CD8-positive, alpha-beta memory T cell (primary cell): ENCODE data around the gene SCAND1. TPM values are rescaled to one million over a fixed set of nuclear protein-coding genes. Genes with fewer than 3 reads are reported as not detected.

Experiments used
- CTCF ChIA-PET: fragments of 350-600 bp; sonication (Branson Sonifier 250); formaldehyde crosslinking; loops from one replicate; lab custom pipeline; 2021; ENCODE audit warnings: antibody characterized with exemption; lab: Charles Lee
- POLR2A ChIA-PET: fragments of 350-600 bp; sonication (Branson Sonifier 250); formaldehyde crosslinking; loops from one replicate; lab custom pipeline; 2021; ENCODE audit warnings: antibody characterized with exemption; lab: Charles Lee
- DNase-seq, 5 donors: peaks; one replicate each; pipeline versions ENCODE4 v3.0.0 to v3.0.0-alpha.2; 2020 to 2022; ENCODE audit warnings: mixed read lengths in 1 of 5
- H3K27ac ChIP-seq: one replicate; pipeline ENCODE4 v1.7.0; 2013; ENCODE audit warnings: low read depth, mild to moderate bottlenecking, low read length, moderate library complexity
- H3K27me3 ChIP-seq: 2 replicates; pipeline ENCODE4 v1.7.0; 2013; ENCODE audit warnings: low read length, mild to moderate bottlenecking; ENCODE audit not compliant: insufficient read depth, poor library complexity, severe bottlenecking
- H3K36me3 ChIP-seq: 2 replicates; pipeline ENCODE4 v1.7.0; 2013; ENCODE audit warnings: mild to moderate bottlenecking, low read length, moderate library complexity; ENCODE audit not compliant: insufficient read depth
- H3K4me1 ChIP-seq: 2 replicates; pipeline ENCODE4 v1.7.0; 2013; ENCODE audit warnings: mild to moderate bottlenecking, low read length, moderate library complexity; ENCODE audit not compliant: insufficient read depth
- H3K4me3 ChIP-seq: 2 replicates; pipeline ENCODE4 v1.7.0; 2013; ENCODE audit warnings: mild to moderate bottlenecking, low read length
- H3K9me3 ChIP-seq: 2 replicates; pipeline ENCODE4 v1.7.0; 2013; ENCODE audit warnings: mild to moderate bottlenecking, low read length
- H3K27ac Mint-ChIP-seq, 8 donors: one replicate each; pipeline ENCODE4 v1.8.0; 2020 to 2021; ENCODE audit warnings: mixed read lengths in 8 of 8, mild to moderate bottlenecking in 6 of 8, inconsistent platforms in 3 of 8, moderate library complexity in 3 of 8
- H3K27me3 Mint-ChIP-seq, 2 donors: one replicate each; pipeline ENCODE4 v1.8.0; 2020 to 2021; ENCODE audit warnings: mixed read lengths in 2 of 2, mild to moderate bottlenecking in 1 of 2, moderate library complexity in 1 of 2
- H3K36me3 Mint-ChIP-seq, 3 donors: one replicate each; pipeline ENCODE4 v1.8.0; 2020 to 2021; ENCODE audit warnings: mixed read lengths in 3 of 3, inconsistent platforms in 1 of 3, mild to moderate bottlenecking in 1 of 3
- H3K4me1 Mint-ChIP-seq, 3 donors: one replicate each; pipeline ENCODE4 v1.8.0; 2020 to 2021; ENCODE audit warnings: mixed read lengths in 3 of 3, inconsistent platforms in 1 of 3, mild to moderate bottlenecking in 1 of 3
- H3K4me3 Mint-ChIP-seq, 7 donors: one replicate each; pipeline ENCODE4 v1.8.0; 2020 to 2021; ENCODE audit warnings: mixed read lengths in 7 of 7, mild to moderate bottlenecking in 6 of 7, moderate library complexity in 4 of 7, inconsistent platforms in 2 of 7
- H3K9me3 Mint-ChIP-seq, 5 donors: one replicate each; pipeline ENCODE4 v1.8.0; 2020 to 2022; ENCODE audit warnings: mixed read lengths in 5 of 5, mild to moderate bottlenecking in 3 of 5, moderate library complexity in 2 of 5, inconsistent platforms in 1 of 5
- polyA plus RNA-seq: library from polyadenylated mRNA; unstranded; fragments of 300-500 nt; fragmentation: Illumina TruSeq; gene quantifications from one replicate; pipeline ENCODE4 v1.2.3, GENCODE V29; 2021
- total RNA-seq, 2 experiments: library from RNA; stranded (reverse); gene quantifications; one replicate each; pipeline ENCODE4 v1.2.3, GENCODE V29; 2021

Gene SCAND1
- total and polyA plus RNA-seq, 3 experiments from 2014 or later, result 50.8 to 177 (median 55.8) TPM

DNA sequence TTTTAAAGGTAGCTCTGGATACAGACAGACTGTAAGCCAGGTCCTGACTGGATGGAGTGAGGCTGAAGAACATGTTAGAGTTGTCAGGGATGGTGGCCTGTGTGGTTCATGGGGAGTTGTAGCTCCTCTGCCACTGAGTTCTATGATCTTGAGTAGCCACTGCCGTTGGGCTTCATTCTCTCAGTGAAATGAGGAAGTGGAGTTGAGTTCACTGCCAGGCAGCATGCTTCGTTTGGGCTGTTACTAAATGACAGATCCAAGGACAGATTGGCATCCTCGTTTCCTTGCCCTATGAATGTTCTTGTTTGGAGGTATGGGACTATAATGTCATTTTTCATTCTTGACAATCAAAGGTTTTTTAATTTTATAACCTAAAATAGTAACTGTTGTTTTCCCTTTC lies 37.2 kb downstream of the SCAND1 start:
- Histone ChIP-seq H3K36me3 (peaks cover 45% of the 10 kb centered on the region), H3K4me1 (no peaks in the 10 kb centered on the region), H3K9me3 (no peaks in the 10 kb centered on the region), H3K4me3 (no peak overlapping the region), H3K27me3 (no peaks in the 10 kb centered on the region), H3K27ac (no peak overlapping the region)
- H3K4me3 Mint-ChIP-seq, result no peak overlapping the region
- no peak for DNase-seq
- ChIA-PET POLR2A (no interaction called here), CTCF (no interaction called here)
- peaks cover 0 to 4% (median 3%) of the 10 kb centered on the region in 3 donors for H3K4me1 Mint-ChIP-seq
- H3K27ac Mint-ChIP-seq, result peak overlapping the region in 1 of 8 donors; percentile 52
- peaks cover 9 to 87% (median 24%) of the 10 kb centered on the region in 3 donors for H3K36me3 Mint-ChIP-seq
- H3K9me3 Mint-ChIP-seq, result no peaks in the 10 kb centered on the region
- no peaks in the 10 kb centered on the region for H3K27me3 Mint-ChIP-seq

DNA sequence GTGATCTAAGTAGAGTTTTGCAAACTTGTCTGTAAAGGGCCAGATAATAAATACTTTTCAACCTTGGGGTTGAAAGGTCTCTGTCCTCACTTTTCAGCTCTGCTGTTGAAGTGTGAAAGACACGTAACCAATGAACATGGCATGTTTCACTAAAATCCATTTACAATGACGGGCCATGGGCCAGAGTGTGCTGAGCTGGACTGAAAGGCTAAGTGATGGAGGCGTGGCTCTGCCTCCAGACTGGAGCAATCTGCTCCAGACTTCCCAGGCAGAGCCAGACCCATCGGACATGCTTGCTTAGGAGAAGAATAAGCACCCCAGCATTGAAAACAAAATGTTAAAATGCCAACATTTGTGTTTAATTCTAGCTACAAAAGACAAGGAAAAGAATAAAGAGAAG lies 41.4 kb downstream of the SCAND1 start:
- Mint-ChIP-seq H3K9me3 (no peaks in the 10 kb centered on the region), H3K27ac (peak overlapping the region in 1 of 8 donors; percentile 43), H3K36me3 (peaks cover 9 to 78% (median 18%) of the 10 kb centered on the region in 3 donors), H3K4me3 (no peak overlapping the region), H3K27me3 (no peaks in the 10 kb centered on the region), H3K4me1 (peaks cover 13 to 25% (median 21%) of the 10 kb centered on the region in 3 donors)
- POLR2A ChIA-PET, result no interaction called here
- Histone ChIP-seq H3K27me3 (no peaks in the 10 kb centered on the region), H3K4me1 (peaks cover 5% of the 10 kb centered on the region), H3K9me3 (no peaks in the 10 kb centered on the region), H3K36me3 (peaks cover 30% of the 10 kb centered on the region), H3K4me3 (no peak overlapping the region), H3K27ac (no peak overlapping the region)
- CTCF ChIA-PET, result no interaction called here
- no peak for DNase-seq

DNA sequence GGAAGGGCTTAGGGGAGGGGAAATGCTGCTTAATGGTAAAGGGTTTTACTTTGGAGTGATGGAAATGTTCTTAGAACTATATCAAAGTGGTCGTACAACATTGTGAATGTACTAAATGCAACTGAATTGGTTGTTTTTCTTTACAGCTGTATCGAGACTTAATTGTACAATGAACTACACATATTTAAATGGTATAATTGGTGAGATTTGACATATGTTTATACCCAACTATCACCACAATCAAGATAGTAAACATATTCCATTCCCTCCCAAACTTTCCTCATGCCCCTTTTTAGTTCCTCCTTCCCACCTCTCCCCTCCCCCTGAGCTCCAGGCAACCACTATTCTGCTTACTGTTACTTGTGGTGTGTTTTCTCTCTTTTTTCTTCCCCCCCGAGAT lies 44.0 kb downstream of the SCAND1 start:
- no peaks in the 10 kb centered on the region for H3K27me3 Mint-ChIP-seq
- Histone ChIP-seq H3K27me3 (no peaks in the 10 kb centered on the region), H3K4me3 (no peak overlapping the region), H3K4me1 (peaks cover 14% of the 10 kb centered on the region), H3K36me3 (peaks cover 16% of the 10 kb centered on the region), H3K27ac (no peak overlapping the region), H3K9me3 (no peaks in the 10 kb centered on the region)
- ChIA-PET CTCF (no interaction called here), POLR2A (no interaction called here)
- peaks cover 11 to 82% (median 20%) of the 10 kb centered on the region in 3 donors for H3K36me3 Mint-ChIP-seq
- H3K27ac Mint-ChIP-seq, result peak overlapping the region in 2 of 8 donors; percentile 1 to 45
- H3K4me3 Mint-ChIP-seq, result no peak overlapping the region
- no peaks in the 10 kb centered on the region for H3K9me3 Mint-ChIP-seq
- DNase-seq, result no peak
- peaks cover 19 to 45% (median 35%) of the 10 kb centered on the region in 3 donors for H3K4me1 Mint-ChIP-seq

DNA sequence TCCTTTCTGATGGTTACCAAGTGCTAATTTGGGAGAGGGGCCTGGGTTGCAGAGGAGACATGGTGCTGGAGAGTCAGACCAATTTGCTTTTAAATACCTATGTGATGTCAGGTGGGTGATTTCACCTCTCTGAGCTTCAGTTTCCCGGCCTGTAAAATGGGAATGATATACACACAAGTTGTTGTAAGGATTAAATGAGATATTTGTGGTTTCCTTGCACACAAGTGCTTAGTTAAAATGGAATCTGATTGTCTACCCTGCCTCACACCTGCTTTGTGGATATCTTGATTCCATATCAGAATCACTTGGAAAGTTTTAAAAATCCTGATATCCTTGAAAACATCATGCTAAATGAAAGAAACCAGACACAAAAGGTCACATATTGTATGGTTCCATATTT lies 44.5 kb downstream of the SCAND1 start:
- CTCF ChIA-PET, result no interaction called here
- Mint-ChIP-seq H3K9me3 (no peaks in the 10 kb centered on the region), H3K4me3 (no peak overlapping the region), H3K27ac (peak overlapping the region in 2 of 8 donors; percentile 1 to 66), H3K4me1 (peaks cover 21 to 49% (median 38%) of the 10 kb centered on the region in 3 donors), H3K27me3 (no peaks in the 10 kb centered on the region), H3K36me3 (peaks cover 16 to 84% (median 24%) of the 10 kb centered on the region in 3 donors)
- no peaks in the 10 kb centered on the region for H3K27me3 ChIP-seq
- H3K27ac ChIP-seq, result no peak overlapping the region
- DNase-seq, result no peak
- H3K36me3 ChIP-seq, result peaks cover 16% of the 10 kb centered on the region
- no peak overlapping the region for H3K4me3 ChIP-seq
- H3K9me3 ChIP-seq, result no peaks in the 10 kb centered on the region
- H3K4me1 ChIP-seq, result peaks cover 14% of the 10 kb centered on the region
- POLR2A ChIA-PET, result interaction anchor here (0.6 kb wide), 1 partner anchor 769 kb away, joined by 8 read pairs; no protein-coding TSS in a partner anchor

DNA sequence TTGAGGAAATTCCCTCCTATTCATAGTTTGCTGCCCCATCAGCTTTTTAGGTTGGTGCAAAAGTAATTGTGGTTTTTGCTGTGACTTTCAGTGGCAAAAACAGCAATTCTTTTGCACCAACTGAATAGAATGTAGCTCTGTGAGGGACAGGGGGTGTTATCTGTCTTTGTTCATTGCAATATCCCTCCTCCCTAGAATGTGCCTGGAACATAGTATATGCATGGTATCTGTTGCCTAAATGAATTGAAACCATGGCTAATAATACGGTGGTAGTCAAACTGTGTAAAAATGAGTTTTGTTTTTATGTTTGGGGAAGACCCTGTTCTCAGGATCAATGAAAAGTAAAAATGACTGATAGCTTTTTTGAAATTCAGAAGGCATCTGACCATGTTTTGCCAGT lies 45.1 kb downstream of the SCAND1 start:
- no peak overlapping the region for H3K27ac ChIP-seq
- no peak overlapping the region for H3K4me3 ChIP-seq
- no peak for DNase-seq
- H3K4me3 Mint-ChIP-seq, result no peak overlapping the region
- peak overlapping the region in 3 of 8 donors; percentile 50 to 69 (median 66) for H3K27ac Mint-ChIP-seq
- peaks cover 12% of the 10 kb centered on the region for H3K36me3 ChIP-seq
- no peaks in the 10 kb centered on the region for H3K9me3 ChIP-seq
- H3K4me1 ChIP-seq, result peaks cover 14% of the 10 kb centered on the region
- H3K27me3 ChIP-seq, result no peaks in the 10 kb centered on the region
- ChIA-PET CTCF (no interaction called here), POLR2A (no interaction called here)
- H3K4me1 Mint-ChIP-seq, result peaks cover 21 to 53% (median 38%) of the 10 kb centered on the region in 3 donors
- H3K9me3 Mint-ChIP-seq, result no peaks in the 10 kb centered on the region
- H3K36me3 Mint-ChIP-seq, result peaks cover 13 to 84% (median 27%) of the 10 kb centered on the region in 3 donors
- H3K27me3 Mint-ChIP-seq, result no peaks in the 10 kb centered on the region

DNA sequence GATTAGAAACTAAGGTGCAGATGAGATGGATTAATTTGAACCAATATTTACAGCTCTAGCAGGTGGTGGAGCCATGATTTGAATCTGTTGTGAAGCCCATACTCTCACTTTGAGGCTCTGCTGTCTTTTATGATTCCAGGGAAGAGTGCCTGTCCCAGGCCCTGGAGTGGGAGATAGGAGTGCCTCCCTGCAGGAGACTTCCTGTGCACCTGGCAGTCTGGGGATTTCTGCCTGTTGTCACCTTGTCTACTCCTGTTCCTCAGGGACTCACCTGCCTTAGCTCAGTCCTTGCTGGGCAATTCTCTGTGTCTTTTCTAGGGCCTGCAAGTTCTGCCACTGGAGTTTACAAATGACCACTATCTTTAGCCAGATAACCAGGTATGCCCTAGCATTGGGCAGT lies 46.3 kb downstream of the SCAND1 start:
- peaks cover 19 to 53% (median 39%) of the 10 kb centered on the region in 3 donors for H3K4me1 Mint-ChIP-seq
- H3K4me3 Mint-ChIP-seq, result no peak overlapping the region
- H3K9me3 ChIP-seq, result no peaks in the 10 kb centered on the region
- no peak overlapping the region for H3K4me3 ChIP-seq
- peaks cover 6 to 82% (median 24%) of the 10 kb centered on the region in 3 donors for H3K36me3 Mint-ChIP-seq
- no peak overlapping the region for H3K27ac ChIP-seq
- H3K36me3 ChIP-seq, result peaks cover 3% of the 10 kb centered on the region
- DNase-seq, result no peak
- ChIA-PET CTCF (no interaction called here), POLR2A (no interaction called here)
- peaks cover 14% of the 10 kb centered on the region for H3K4me1 ChIP-seq
- no peaks in the 10 kb centered on the region for H3K27me3 ChIP-seq
- peak overlapping the region in 4 of 8 donors; percentile 24 to 61 (median 52) for H3K27ac Mint-ChIP-seq
- H3K27me3 Mint-ChIP-seq, result no peaks in the 10 kb centered on the region
- no peaks in the 10 kb centered on the region for H3K9me3 Mint-ChIP-seq

DNA sequence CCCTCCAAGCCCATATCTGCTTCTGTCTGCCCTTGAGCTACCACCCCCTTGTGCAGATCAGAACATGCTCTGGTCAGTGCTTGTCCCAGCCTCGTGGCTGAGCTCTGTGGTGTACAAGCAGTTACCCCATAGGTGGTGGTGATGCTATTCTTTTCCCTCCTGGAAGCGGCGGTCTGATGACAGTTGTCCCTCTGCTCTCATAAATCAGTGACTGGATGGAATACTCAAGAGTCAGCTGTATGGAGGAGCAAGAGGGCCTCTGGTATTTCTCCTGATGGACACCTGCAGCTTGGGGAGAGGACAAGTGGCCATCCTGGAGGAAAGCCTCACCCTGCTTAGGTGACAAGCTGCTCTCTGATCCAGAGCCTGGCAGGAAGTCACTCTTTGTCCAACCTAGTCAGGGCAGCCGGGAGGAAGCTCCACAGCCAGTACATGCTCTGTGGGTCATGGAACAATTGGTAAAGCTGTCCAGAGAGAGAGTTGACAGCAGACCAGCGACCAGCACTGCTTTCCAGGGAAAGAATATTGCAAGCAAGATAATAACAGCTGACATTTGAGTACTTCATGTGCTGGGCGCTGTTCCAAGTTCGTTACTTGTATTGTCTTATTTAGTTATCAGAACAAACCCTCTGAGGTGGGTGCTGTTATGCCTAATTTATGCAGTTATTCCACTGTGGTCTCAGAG lies 47.1 kb downstream of the SCAND1 start:
- H3K9me3 Mint-ChIP-seq, result no peaks in the 10 kb centered on the region
- no peak for DNase-seq
- H3K4me3 Mint-ChIP-seq, result no peak overlapping the region
- no peaks in the 10 kb centered on the region for H3K36me3 ChIP-seq
- POLR2A ChIA-PET, result no interaction called here
- no peak overlapping the region for H3K27ac ChIP-seq
- H3K4me1 ChIP-seq, result peaks cover 14% of the 10 kb centered on the region
- no peaks in the 10 kb centered on the region for H3K9me3 ChIP-seq
- no peaks in the 10 kb centered on the region for H3K27me3 Mint-ChIP-seq
- H3K27me3 ChIP-seq, result no peaks in the 10 kb centered on the region
- no peak overlapping the region for H3K4me3 ChIP-seq
- CTCF ChIA-PET, result no interaction called here
- H3K4me1 Mint-ChIP-seq, result peaks cover 19 to 58% (median 39%) of the 10 kb centered on the region in 3 donors
- H3K27ac Mint-ChIP-seq, result peak overlapping the region in 4 of 8 donors; percentile 24 to 54 (median 52)
- H3K36me3 Mint-ChIP-seq, result peaks cover 6 to 79% (median 24%) of the 10 kb centered on the region in 3 donors

DNA sequence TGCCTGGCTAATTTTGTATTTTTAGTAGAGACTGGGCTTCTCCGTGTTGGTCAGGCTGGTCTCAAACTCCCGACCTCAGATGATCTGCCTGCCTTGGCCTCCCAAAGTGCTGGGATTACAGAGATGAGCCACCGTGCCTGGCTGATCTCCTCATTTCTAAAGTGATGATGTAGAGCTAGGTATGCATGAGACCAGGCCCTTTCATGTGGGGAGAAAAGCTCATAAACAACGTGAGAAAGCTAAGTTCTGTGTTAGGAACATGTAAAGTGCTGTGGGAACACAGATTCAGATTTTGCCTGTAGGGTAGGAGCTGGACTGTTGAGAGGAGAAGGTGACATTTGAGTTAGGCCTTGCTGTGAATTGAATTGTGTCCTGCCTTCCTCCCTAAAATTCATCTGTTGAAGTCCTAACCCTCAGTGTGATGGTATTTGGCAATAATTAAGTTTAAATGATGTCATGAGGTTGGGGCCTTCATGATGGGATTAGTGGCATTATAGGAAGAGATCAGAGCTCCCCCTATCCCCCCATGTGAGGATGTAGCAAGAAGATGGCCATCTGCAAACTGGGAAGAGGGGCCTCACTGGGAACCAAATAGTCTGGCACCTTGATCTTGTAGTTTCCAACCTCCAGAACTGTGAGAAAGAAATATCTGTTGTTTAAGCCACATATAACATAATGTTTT lies 49.2 kb downstream of the SCAND1 start:
- Mint-ChIP-seq H3K9me3 (no peaks in the 10 kb centered on the region), H3K27me3 (no peaks in the 10 kb centered on the region), H3K36me3 (peaks cover 9 to 83% (median 21%) of the 10 kb centered on the region in 3 donors), H3K27ac (peak overlapping the region in 2 of 8 donors; percentile 4 to 21), H3K4me1 (peaks cover 24 to 63% (median 49%) of the 10 kb centered on the region in 3 donors), H3K4me3 (no peak overlapping the region)
- no peak for DNase-seq
- no peak overlapping the region for H3K4me3 ChIP-seq
- POLR2A ChIA-PET, result no interaction called here
- CTCF ChIA-PET, result no interaction called here
- no peaks in the 10 kb centered on the region for H3K9me3 ChIP-seq
- H3K36me3 ChIP-seq, result no peaks in the 10 kb centered on the region
- H3K4me1 ChIP-seq, result peaks cover 14% of the 10 kb centered on the region
- no peak overlapping the region for H3K27ac ChIP-seq
- no peaks in the 10 kb centered on the region for H3K27me3 ChIP-seq
